GM23338 (cell line): Measurements from ENCODE around the gene ODR4.

Experiments
- CREB1 ChIP-seq: fragments of 250-450 bp; sonication (Bioruptor Pico); IDR thresholded peaks from 2 replicates; pipeline ENCODE4 v1.5.0; 2020; ENCODE audit warnings: low read depth, mild to moderate bottlenecking, moderate library complexity
- CTCF ChIP-seq, 2 experiments: fragments of 200-600 bp in 1 of 2; sonication (generic) in 1 of 2; conservative IDR thresholded peaks; 2 replicates each; pipeline versions ENCODE4 v1.5.1 to v1.6.1; 2016 to 2017; ENCODE audit warnings: antibody characterized with exemption in 2 of 2, low read depth in 2 of 2, mild to moderate bottlenecking in 2 of 2, moderate library complexity in 1 of 2
- EZH2 ChIP-seq: fragments of 200-600 bp; sonication (generic); IDR thresholded peaks from one replicate; pipeline ENCODE4 v1.8.0; 2017; ENCODE audit warnings: antibody characterized with exemption, mild to moderate bottlenecking, low read depth; ENCODE audit not compliant: unreplicated experiment
- POLR2AphosphoS5 ChIP-seq: IDR thresholded peaks from 2 replicates; pipeline ENCODE4 v1.6.1; 2016; ENCODE audit warnings: antibody characterized with exemption, low read depth
- REST ChIP-seq: IDR thresholded peaks from one replicate; pipeline ENCODE4 v1.6.1; 2018; ENCODE audit warnings: antibody characterized with exemption; ENCODE audit not compliant: unreplicated experiment
- ZNF114 ChIP-seq: fragments of 250-450 bp; sonication (Bioruptor Pico); IDR thresholded peaks from 2 replicates; pipeline ENCODE4 v1.5.0; 2020; ENCODE audit warnings: mild to moderate bottlenecking, moderate library complexity

DNA sequence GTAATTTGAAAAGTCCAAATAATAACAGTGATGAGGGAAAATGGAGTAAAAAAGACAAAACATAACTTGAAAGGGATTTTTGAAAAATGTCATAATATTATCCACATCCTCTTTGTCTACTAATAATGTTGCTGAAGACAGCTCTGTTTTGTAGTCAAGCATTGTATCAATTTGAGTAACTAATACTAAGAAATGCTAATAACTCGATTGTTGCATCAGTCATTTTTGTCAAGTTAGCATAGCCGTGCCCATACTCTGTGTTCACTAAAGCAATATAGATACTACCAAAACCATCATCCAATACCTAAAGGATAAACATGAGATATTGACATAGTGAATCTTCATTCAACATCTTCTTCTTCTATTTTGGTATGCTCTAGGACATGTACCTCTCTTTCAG lies 68.0 kb downstream of the ODR4 start:
- TF ChIP-seq ZNF114 (CRISPR knock-in tag): no peak
- no peak for TF ChIP-seq EZH2
- no peak for TF ChIP-seq CTCF (conservative IDR thresholded peaks at IDR 0.05; ENCODE audit: low read depth in 2 of 2)
- no peak for TF ChIP-seq CREB1 (CRISPR knock-in tag)
- no peak for TF ChIP-seq REST
- no peak for TF ChIP-seq POLR2AphosphoS5
